ENCODE results near the gene PLB1.

- no peak for TF ChIP-seq CTCF (conservative IDR thresholded peaks at IDR 0.05; ENCODE audit: low read length)
- no peak for TF ChIP-seq EZH2phosphoT487 (IDR thresholded peaks at IDR 0.05; ENCODE audit: borderline replicate concordance, low read depth, low read length)
Observed at GRCh38 chr2:28581312-28581711, 85.5 kb downstream of the PLB1 start.
